DMS79 treated with DMSO at 0.1 percent for 48 hours (cell line): ENCODE measurements around the gene RAB36.

Experiments used
- DNase-seq: peaks from one replicate; lab custom pipeline; 2025; lab: John Stamatoyannopoulos, UW

RAB36 gene

GRCh38 chr22:23137905-23138561, 7.2 kb upstream of the RAB36 start:
- DNase-seq = no peak

GRCh38 chr22:23138584-23139435, 6.5 kb upstream of the RAB36 start:
- peak; percentile 23 for DNase-seq

GRCh38 chr22:23140385-23140784, 4.9 kb upstream of the RAB36 start:
- no peak for DNase-seq

GRCh38 chr22:23142546-23143105, 2.7 kb upstream of the RAB36 start:
- no peak for DNase-seq

- no peak for DNase-seq
Measured at GRCh38 chr22:23143119-23143518, 2.2 kb upstream of the RAB36 start.

GRCh38 chr22:23144432-23144831, 845 bp upstream of the RAB36 start:
- DNase-seq = no peak

- DNase-seq = no peak
Measured at GRCh38 chr22:23145878-23146470, 697 bp downstream of the RAB36 start.

GRCh38 chr22:23146478-23147205, 1.4 kb downstream of the RAB36 start:
- no peak for DNase-seq

- peak; percentile 40 for DNase-seq
Measured at GRCh38 chr22:23147617-23148387, 2.5 kb downstream of the RAB36 start.

GRCh38 chr22:23149743-23150238, 4.5 kb downstream of the RAB36 start:
- DNase-seq = peak; percentile 59

- no peak for DNase-seq
Measured at GRCh38 chr22:23150762-23151161, 5.5 kb downstream of the RAB36 start.

GRCh38 chr22:23151827-23152226, 6.5 kb downstream of the RAB36 start:
- no peak for DNase-seq

- no peak for DNase-seq
Measured at GRCh38 chr22:23152238-23153114, 7.2 kb downstream of the RAB36 start.

GRCh38 chr22:23153994-23154393, 8.7 kb downstream of the RAB36 start:
- DNase-seq = no peak

GRCh38 chr22:23154461-23154860, 9.2 kb downstream of the RAB36 start:
- DNase-seq = no peak

- DNase-seq = no peak
Measured at GRCh38 chr22:23155143-23155542, 9.9 kb downstream of the RAB36 start.

GRCh38 chr22:23155831-23156230, 10.6 kb downstream of the RAB36 start:
- DNase-seq = no peak

GRCh38 chr22:23156286-23156685, 11.0 kb downstream of the RAB36 start:
- DNase-seq = no peak

- no peak for DNase-seq
Measured at GRCh38 chr22:23157560-23158515, 12.6 kb downstream of the RAB36 start.
